Suprapubic skin (tissue), 4 donors: ENCODE results near the gene SH3BP4.

Experiments used
- CTCF ChIP-seq, 2 donors: fragments of 200-600 bp in 1 of 2; fragments of 450-650 bp in 1 of 2; sonication (generic) in 1 of 2; IDR thresholded peaks; one replicate each; pipeline ENCODE4 v1.5.1; 2016 to 2019; ENCODE audit warnings: antibody characterized with exemption in 2 of 2, mild to moderate bottlenecking in 1 of 2, moderate library complexity in 1 of 2
- EP300 ChIP-seq: sonication (generic); formaldehyde crosslinking; IDR thresholded peaks from one replicate; pipeline ENCODE4 v1.6.1; 2017; ENCODE audit warnings: antibody characterized with exemption
- POLR2A ChIP-seq, 2 donors: fragments of 450-650 bp; IDR thresholded peaks; one replicate each; pipeline ENCODE4 v1.6.1; 2017; ENCODE audit warnings: antibody characterized with exemption in 2 of 2, mild to moderate bottlenecking in 2 of 2, moderate library complexity in 2 of 2
- POLR2AphosphoS5 ChIP-seq, 3 donors: sonication (generic); formaldehyde crosslinking; IDR thresholded peaks; one replicate each; pipeline ENCODE4 v1.6.1; 2017; ENCODE audit warnings: antibody characterized with exemption in 3 of 3

- TF ChIP-seq POLR2A (IDR thresholded peaks at IDR 0.05) (no peak), CTCF (IDR thresholded peaks at IDR 0.05) (no peak), POLR2AphosphoS5 (IDR thresholded peaks at IDR 0.05) (no peak), EP300 (no peak)
Measured at GRCh38 chr2:235005023-235005422, 53.2 kb downstream of the SH3BP4 start.
